ENCODE measurements around the gene EOLA2.
"Not testable (repeated sequence)": the region's sequence is repeated elsewhere in the genome, so short reads cannot be mapped to it uniquely, and the experiment has no call there.

EOLA2 gene

GRCh38 chrX:149961572-149961971, 23.3 kb upstream of the EOLA2 start:
- WGBS (ENCODE audit: insufficient coverage): 100% methylated on average over 2 of the region's 2 CpGs
- H3K4me1 ChIP-seq (ENCODE audit: control extremely low read depth in 1 of 4, control insufficient read depth in 4 of 4, insufficient read depth in 4 of 4, low read length in 3 of 4): no peaks in the 10 kb centered on the region
- H3K27me3 ChIP-seq (replicated peaks in 2 of 5; ENCODE audit: control insufficient read depth in 4 of 5, insufficient read depth in 5 of 5, low read length in 4 of 5): no peaks in the 10 kb centered on the region
- no peaks in the 10 kb centered on the region for H3K9me3 ChIP-seq (ENCODE audit: control extremely low read depth in 1 of 5, control insufficient read depth in 4 of 5, insufficient read depth in 2 of 5, low read depth in 1 of 5, low read length in 4 of 5)
- no peaks in the 10 kb centered on the region for H3K36me3 ChIP-seq (ENCODE audit: control insufficient read depth in 4 of 4, insufficient read depth in 4 of 4, low read length in 3 of 4)
- CTCF ChIA-PET: interaction anchor here (0.7 to 1.5 kb wide), 4 partner anchors 401 to 753 kb away, joined by 3 to 9 read pairs (median 3); no protein-coding TSS in a partner anchor
- no peak overlapping the region for H3K27ac ChIP-seq (ENCODE audit: insufficient read depth in 1 of 2, low read depth in 1 of 2, low read length in 2 of 2, poor library complexity in 1 of 2, severe bottlenecking in 2 of 2)
- POLR2A ChIA-PET: interaction anchor here (0.6 kb wide), 1 partner anchor 403 kb away, joined by 3 read pairs; no protein-coding TSS in a partner anchor
- H3K4me3 ChIP-seq (ENCODE audit: control insufficient read depth in 1 of 7, extremely low read depth in 1 of 7, insufficient read depth in 4 of 7, low read depth in 2 of 7, low read length in 6 of 7): no peak overlapping the region
- DNase-seq: no peak

- no peak overlapping the region for H3K27ac ChIP-seq (ENCODE audit: insufficient read depth in 1 of 2, low read depth in 1 of 2, low read length in 2 of 2, poor library complexity in 1 of 2, severe bottlenecking in 2 of 2)
- no peaks in the 10 kb centered on the region for H3K27me3 ChIP-seq (replicated peaks in 2 of 5; ENCODE audit: control insufficient read depth in 4 of 5, insufficient read depth in 5 of 5, low read length in 4 of 5)
- peaks cover 0 to 3% (median under 1%) of the 10 kb centered on the region in 4 experiments for H3K36me3 ChIP-seq (ENCODE audit: control insufficient read depth in 4 of 4, insufficient read depth in 4 of 4, low read length in 3 of 4)
- no peaks in the 10 kb centered on the region for H3K4me1 ChIP-seq (ENCODE audit: control extremely low read depth in 1 of 4, control insufficient read depth in 4 of 4, insufficient read depth in 4 of 4, low read length in 3 of 4)
- WGBS (ENCODE audit: insufficient coverage): 0% methylated on average over 1 of the region's 1 CpG
- H3K4me3 ChIP-seq (ENCODE audit: control insufficient read depth in 1 of 7, extremely low read depth in 1 of 7, insufficient read depth in 4 of 7, low read depth in 2 of 7, low read length in 6 of 7): no peak overlapping the region
- H3K9me3 ChIP-seq (ENCODE audit: control extremely low read depth in 1 of 5, control insufficient read depth in 4 of 5, insufficient read depth in 2 of 5, low read depth in 1 of 5, low read length in 4 of 5): no peaks in the 10 kb centered on the region
- POLR2A ChIA-PET: no interaction called here
- peak; percentile 36 to 56 (median 43) for DNase-seq
- CTCF ChIA-PET: no interaction called here
Observed at GRCh38 chrX:149950681-149951080, 12.4 kb upstream of the EOLA2 start.

GRCh38 chrX:149949743-149950436, 11.6 kb upstream of the EOLA2 start:
- CTCF ChIA-PET: no interaction called here
- no peaks in the 10 kb centered on the region for H3K4me1 ChIP-seq (ENCODE audit: control extremely low read depth in 1 of 4, control insufficient read depth in 4 of 4, insufficient read depth in 4 of 4, low read length in 3 of 4)
- POLR2A ChIA-PET: no interaction called here
- H3K36me3 ChIP-seq (ENCODE audit: control insufficient read depth in 4 of 4, insufficient read depth in 4 of 4, low read length in 3 of 4): peaks cover 0 to 3% (median under 1%) of the 10 kb centered on the region in 4 experiments
- H3K27me3 ChIP-seq (replicated peaks in 2 of 5; ENCODE audit: control insufficient read depth in 4 of 5, insufficient read depth in 5 of 5, low read length in 4 of 5): no peaks in the 10 kb centered on the region
- no peak for DNase-seq
- no peak overlapping the region for H3K27ac ChIP-seq (ENCODE audit: insufficient read depth in 1 of 2, low read depth in 1 of 2, low read length in 2 of 2, poor library complexity in 1 of 2, severe bottlenecking in 2 of 2)
- whole genome bisulfite sequencing (ENCODE audit: insufficient coverage): 81% methylated on average over 5 of the region's 6 CpGs
- no peaks in the 10 kb centered on the region for H3K9me3 ChIP-seq (ENCODE audit: control extremely low read depth in 1 of 5, control insufficient read depth in 4 of 5, insufficient read depth in 2 of 5, low read depth in 1 of 5, low read length in 4 of 5)
- H3K4me3 ChIP-seq (ENCODE audit: control insufficient read depth in 1 of 7, extremely low read depth in 1 of 7, insufficient read depth in 4 of 7, low read depth in 2 of 7, low read length in 6 of 7): no peak overlapping the region

- H3K4me1 ChIP-seq (ENCODE audit: control extremely low read depth in 1 of 4, control insufficient read depth in 4 of 4, insufficient read depth in 4 of 4, low read length in 3 of 4): peaks cover 0 to 3% (median 1%) of the 10 kb centered on the region in 4 experiments
- no peak overlapping the region for H3K4me3 ChIP-seq (ENCODE audit: control insufficient read depth in 1 of 7, extremely low read depth in 1 of 7, insufficient read depth in 4 of 7, low read depth in 2 of 7, low read length in 6 of 7)
- no peak overlapping the region for H3K27ac ChIP-seq (ENCODE audit: insufficient read depth in 1 of 2, low read depth in 1 of 2, low read length in 2 of 2, poor library complexity in 1 of 2, severe bottlenecking in 2 of 2)
- H3K27me3 ChIP-seq (replicated peaks in 2 of 5; ENCODE audit: control insufficient read depth in 4 of 5, insufficient read depth in 5 of 5, low read length in 4 of 5): no peaks in the 10 kb centered on the region
- POLR2A ChIA-PET: no interaction called here
- H3K9me3 ChIP-seq (ENCODE audit: control extremely low read depth in 1 of 5, control insufficient read depth in 4 of 5, insufficient read depth in 2 of 5, low read depth in 1 of 5, low read length in 4 of 5): no peaks in the 10 kb centered on the region
- 88% methylated on average over 2 of the region's 3 CpGs for WGBS (ENCODE audit: insufficient coverage)
- DNase-seq: no peak
- peaks cover 0 to 2% (median under 1%) of the 10 kb centered on the region in 4 experiments for H3K36me3 ChIP-seq (ENCODE audit: control insufficient read depth in 4 of 4, insufficient read depth in 4 of 4, low read length in 3 of 4)
- CTCF ChIA-PET: no interaction called here
Observed at GRCh38 chrX:149948016-149948415, 9.7 kb upstream of the EOLA2 start.

- DNase-seq; POLR2A ChIA-PET; H3K27ac ChIP-seq (ENCODE audit: insufficient read depth in 1 of 2, low read depth in 1 of 2, low read length in 2 of 2, poor library complexity in 1 of 2, severe bottlenecking in 2 of 2); H3K4me1 ChIP-seq (ENCODE audit: control extremely low read depth in 1 of 4, control insufficient read depth in 4 of 4, insufficient read depth in 4 of 4, low read length in 3 of 4); H3K36me3 ChIP-seq (ENCODE audit: control insufficient read depth in 4 of 4, insufficient read depth in 4 of 4, low read length in 3 of 4); CTCF ChIA-PET; H3K9me3 ChIP-seq (ENCODE audit: control extremely low read depth in 1 of 5, control insufficient read depth in 4 of 5, insufficient read depth in 2 of 5, low read depth in 1 of 5, low read length in 4 of 5); H3K4me3 ChIP-seq (ENCODE audit: control insufficient read depth in 1 of 7, extremely low read depth in 1 of 7, insufficient read depth in 4 of 7, low read depth in 2 of 7, low read length in 6 of 7); H3K27me3 ChIP-seq (replicated peaks in 2 of 5; ENCODE audit: control insufficient read depth in 4 of 5, insufficient read depth in 5 of 5, low read length in 4 of 5): not testable (repeated sequence)
- WGBS (ENCODE audit: insufficient coverage): no CpG with 5 or more reads among the region's 3 CpGs
Observed at GRCh38 chrX:149946932-149947331, 8.6 kb upstream of the EOLA2 start.

- H3K27ac ChIP-seq (ENCODE audit: insufficient read depth in 1 of 2, low read depth in 1 of 2, low read length in 2 of 2, poor library complexity in 1 of 2, severe bottlenecking in 2 of 2); POLR2A ChIA-PET; H3K4me1 ChIP-seq (ENCODE audit: control extremely low read depth in 1 of 4, control insufficient read depth in 4 of 4, insufficient read depth in 4 of 4, low read length in 3 of 4); H3K4me3 ChIP-seq (ENCODE audit: control insufficient read depth in 1 of 7, extremely low read depth in 1 of 7, insufficient read depth in 4 of 7, low read depth in 2 of 7, low read length in 6 of 7); H3K9me3 ChIP-seq (ENCODE audit: control extremely low read depth in 1 of 5, control insufficient read depth in 4 of 5, insufficient read depth in 2 of 5, low read depth in 1 of 5, low read length in 4 of 5); H3K27me3 ChIP-seq (replicated peaks in 2 of 5; ENCODE audit: control insufficient read depth in 4 of 5, insufficient read depth in 5 of 5, low read length in 4 of 5); CTCF ChIA-PET; H3K36me3 ChIP-seq (ENCODE audit: control insufficient read depth in 4 of 4, insufficient read depth in 4 of 4, low read length in 3 of 4); DNase-seq: not testable (repeated sequence)
- 80% methylated on average over 1 of the region's 9 CpGs for WGBS (ENCODE audit: insufficient coverage)
Observed at GRCh38 chrX:149945820-149946219, 7.5 kb upstream of the EOLA2 start.

GRCh38 chrX:149945087-149945670, 6.9 kb upstream of the EOLA2 start:
- POLR2A ChIA-PET: not testable (repeated sequence)

More at GRCh38 chrX:149945087-149945670, 6.9 kb upstream of the EOLA2 start:
- WGBS (ENCODE audit: insufficient coverage): 75% methylated on average over 6 of the region's 11 CpGs
- DNase-seq; H3K4me1 ChIP-seq (ENCODE audit: control extremely low read depth in 1 of 4, control insufficient read depth in 4 of 4, insufficient read depth in 4 of 4, low read length in 3 of 4); CTCF ChIA-PET; H3K27me3 ChIP-seq (replicated peaks in 2 of 5; ENCODE audit: control insufficient read depth in 4 of 5, insufficient read depth in 5 of 5, low read length in 4 of 5); H3K27ac ChIP-seq (ENCODE audit: insufficient read depth in 1 of 2, low read depth in 1 of 2, low read length in 2 of 2, poor library complexity in 1 of 2, severe bottlenecking in 2 of 2); H3K9me3 ChIP-seq (ENCODE audit: control extremely low read depth in 1 of 5, control insufficient read depth in 4 of 5, insufficient read depth in 2 of 5, low read depth in 1 of 5, low read length in 4 of 5); H3K4me3 ChIP-seq (ENCODE audit: control insufficient read depth in 1 of 7, extremely low read depth in 1 of 7, insufficient read depth in 4 of 7, low read depth in 2 of 7, low read length in 6 of 7); H3K36me3 ChIP-seq (ENCODE audit: control insufficient read depth in 4 of 4, insufficient read depth in 4 of 4, low read length in 3 of 4): not testable (repeated sequence)

All from common myeloid progenitor, CD34-positive (primary cell).